Measurements from ENCODE around the gene HES5. TPM values are rescaled to one million over a fixed set of nuclear protein-coding genes. Genes with fewer than 3 reads are reported as not detected.

The HES5 gene
- total and polyA plus RNA-seq, 2 experiments from 2014 or later = 0.16 to 0.21 TPM

GRCh38 chr1:2534315-2534686 lies 4.2 kb upstream of the HES5 start:
- Mint-ChIP-seq H3K9me3 (no peaks in the 10 kb centered on the region), H3K27me3 (ENCODE audit: insufficient read depth, low read depth, poor library complexity) (peaks cover 45% of the 10 kb centered on the region), H3K4me3 (no peak overlapping the region), H3K36me3 (ENCODE audit: low read depth) (no peaks in the 10 kb centered on the region), H3K27ac (no peak overlapping the region), H3K4me1 (peaks cover 13% of the 10 kb centered on the region)
- no peak overlapping the region for H3K4me3 ChIP-seq
- TF ChIP-seq CTCF (conservative IDR thresholded peaks at IDR 0.05; ENCODE audit: low read depth in 2 of 2) (no peak), ETS1 (IDR thresholded peaks at IDR 0.05) (no peak), ZNF331 (CRISPR knock-in tag; IDR thresholded peaks at IDR 0.05; ENCODE audit: low read depth) (no peak), NANOG (IDR thresholded peaks at IDR 0.05; ENCODE audit: borderline replicate concordance) (no peak)
- ATAC-seq = no peak
- no peaks in the 10 kb centered on the region for H3K9me2 ChIP-seq (ENCODE audit: insufficient read depth)
- H3K27me3 ChIP-seq (ENCODE audit: insufficient read depth) = peaks cover 41% of the 10 kb centered on the region
- no peaks in the 10 kb centered on the region for H3K79me2 ChIP-seq (replicated peaks; ENCODE audit: insufficient read depth)
- H3K4me1 ChIP-seq (ENCODE audit: insufficient read depth) = peaks cover 9% of the 10 kb centered on the region
- H4K20me1 ChIP-seq (replicated peaks; ENCODE audit: insufficient read depth) = no peaks in the 10 kb centered on the region
- no peak for DNase-seq (ENCODE audit: low spot score)
- no peak overlapping the region; the same call in 1 of the 2 replicates for H3K4me2 ChIP-seq
- H3F3A ChIP-seq (replicated peaks; ENCODE audit: low read depth) = no peaks in the 10 kb centered on the region
- no peak overlapping the region for H3K27ac ChIP-seq (ENCODE audit: low read depth)
- no peak overlapping the region for H2AFZ ChIP-seq
- no peaks in the 10 kb centered on the region for H3K36me3 ChIP-seq (ENCODE audit: insufficient read depth)

GRCh38 chr1:2533365-2533764 lies 3.3 kb upstream of the HES5 start:
- ATAC-seq (no peak), DNase-seq (ENCODE audit: low spot score) (no peak)
- H3K4me2 ChIP-seq = no peak overlapping the region
- no peaks in the 10 kb centered on the region for H3K9me2 ChIP-seq (ENCODE audit: insufficient read depth)
- H4K20me1 ChIP-seq (replicated peaks; ENCODE audit: insufficient read depth) = no peaks in the 10 kb centered on the region
- TF ChIP-seq ETS1 (IDR thresholded peaks at IDR 0.05) = no peak
- no peak for TF ChIP-seq ZNF114 (CRISPR knock-in tag; IDR thresholded peaks at IDR 0.05)
- TF ChIP-seq CREB1 (CRISPR knock-in tag; IDR thresholded peaks at IDR 0.05; ENCODE audit: low read depth) = no peak
- TF ChIP-seq ZNF462 (CRISPR knock-in tag; IDR thresholded peaks at IDR 0.05) = no peak
- no peak for TF ChIP-seq ZNF331 (CRISPR knock-in tag; IDR thresholded peaks at IDR 0.05; ENCODE audit: low read depth)
- TF ChIP-seq EZH2phosphoT487 (IDR thresholded peaks at IDR 0.05; ENCODE audit: unreplicated experiment) = no peak
- Mint-ChIP-seq H3K4me3 (no peak overlapping the region; the same call in 2 of the 3 replicates), H3K27me3 (ENCODE audit: insufficient read depth, low read depth, poor library complexity) (peaks cover 48% of the 10 kb centered on the region), H3K9me3 (no peaks in the 10 kb centered on the region), H3K27ac (no peak overlapping the region), H3K4me1 (peaks cover 18% of the 10 kb centered on the region), H3K36me3 (ENCODE audit: low read depth) (no peaks in the 10 kb centered on the region)
- H3K27me3 ChIP-seq (ENCODE audit: insufficient read depth) = peaks cover 50% of the 10 kb centered on the region
- H3K36me3 ChIP-seq (ENCODE audit: insufficient read depth) = no peaks in the 10 kb centered on the region
- H3F3A ChIP-seq (replicated peaks; ENCODE audit: low read depth) = no peaks in the 10 kb centered on the region
- H3K79me2 ChIP-seq (replicated peaks; ENCODE audit: insufficient read depth) = no peaks in the 10 kb centered on the region
- peaks cover 9% of the 10 kb centered on the region for H3K4me1 ChIP-seq (ENCODE audit: insufficient read depth)
- H3K27ac ChIP-seq (ENCODE audit: low read depth) = no peak overlapping the region
- no peak overlapping the region for H3K4me3 ChIP-seq
- H2AFZ ChIP-seq = no peak overlapping the region
